Glutamatergic neuron (in vitro differentiated cells): ENCODE measurements around the gene SDC1. TPM values are rescaled to one million over a fixed set of nuclear protein-coding genes. Genes with fewer than 3 reads are reported as not detected.
A peak's percentile ranks its signal among the peaks of the same experiment; 100 is the strongest.

ENCODE experiments used
- DNase-seq: peaks from one replicate; pipeline ENCODE4 v3.0.0; 2022
- H3K27ac Mint-ChIP-seq: one replicate; pipeline ENCODE4 v1.8.0; 2020; ENCODE audit warnings: mild to moderate bottlenecking, mixed read lengths, inconsistent platforms; ENCODE audit not compliant: unreplicated experiment
- H3K27me3 Mint-ChIP-seq: one replicate; pipeline ENCODE4 v1.8.0; 2020; ENCODE audit warnings: mild to moderate bottlenecking, moderate library complexity, mixed read lengths, inconsistent platforms; ENCODE audit not compliant: unreplicated experiment
- H3K36me3 Mint-ChIP-seq: one replicate; pipeline ENCODE4 v1.8.0; 2020; ENCODE audit warnings: mild to moderate bottlenecking, mixed read lengths, inconsistent platforms; ENCODE audit not compliant: unreplicated experiment
- H3K4me1 Mint-ChIP-seq: one replicate; pipeline ENCODE4 v1.8.0; 2020; ENCODE audit warnings: mild to moderate bottlenecking, low read depth, mixed read lengths, inconsistent platforms; ENCODE audit not compliant: unreplicated experiment
- H3K4me3 Mint-ChIP-seq: one replicate; pipeline ENCODE4 v1.8.0; 2020; ENCODE audit warnings: mild to moderate bottlenecking, mixed read lengths, inconsistent platforms; ENCODE audit not compliant: unreplicated experiment
- H3K9me3 Mint-ChIP-seq: one replicate; pipeline ENCODE4 v1.8.0; 2020; ENCODE audit warnings: mild to moderate bottlenecking, moderate library complexity, mixed read lengths, inconsistent platforms; ENCODE audit not compliant: unreplicated experiment
- CTCF ChIP-seq: fragments of 200-600 bp; sonication (generic); IDR thresholded peaks from one replicate; pipeline ENCODE4 v1.5.0; 2021; ENCODE audit not compliant: partially characterized antibody, unreplicated experiment
- total RNA-seq: library from RNA; stranded (reverse); fragmentation: NEBNext Ultra II Directional; extraction: Animal tissue kit (Norgen Biotek cat#: 25700); gene quantifications from one replicate; pipeline ENCODE4 v1.2.1, GENCODE V29; 2021; ENCODE audit not compliant: unreplicated experiment

SDC1 gene
- total RNA-seq, 1 donor from 2014 or later = 0.93 TPM

GRCh38 chr2:20185176-20186022 lies 39.5 kb downstream of the SDC1 start:
- H3K36me3 Mint-ChIP-seq = no peaks in the 10 kb centered on the region
- no peak overlapping the region for H3K4me3 Mint-ChIP-seq
- peaks cover 2% of the 10 kb centered on the region for H3K27me3 Mint-ChIP-seq
- TF ChIP-seq CTCF = no peak
- H3K4me1 Mint-ChIP-seq = peaks cover 10% of the 10 kb centered on the region
- no peak overlapping the region for H3K27ac Mint-ChIP-seq
- DNase-seq = no peak
- H3K9me3 Mint-ChIP-seq = peaks cover 4% of the 10 kb centered on the region

DNA sequence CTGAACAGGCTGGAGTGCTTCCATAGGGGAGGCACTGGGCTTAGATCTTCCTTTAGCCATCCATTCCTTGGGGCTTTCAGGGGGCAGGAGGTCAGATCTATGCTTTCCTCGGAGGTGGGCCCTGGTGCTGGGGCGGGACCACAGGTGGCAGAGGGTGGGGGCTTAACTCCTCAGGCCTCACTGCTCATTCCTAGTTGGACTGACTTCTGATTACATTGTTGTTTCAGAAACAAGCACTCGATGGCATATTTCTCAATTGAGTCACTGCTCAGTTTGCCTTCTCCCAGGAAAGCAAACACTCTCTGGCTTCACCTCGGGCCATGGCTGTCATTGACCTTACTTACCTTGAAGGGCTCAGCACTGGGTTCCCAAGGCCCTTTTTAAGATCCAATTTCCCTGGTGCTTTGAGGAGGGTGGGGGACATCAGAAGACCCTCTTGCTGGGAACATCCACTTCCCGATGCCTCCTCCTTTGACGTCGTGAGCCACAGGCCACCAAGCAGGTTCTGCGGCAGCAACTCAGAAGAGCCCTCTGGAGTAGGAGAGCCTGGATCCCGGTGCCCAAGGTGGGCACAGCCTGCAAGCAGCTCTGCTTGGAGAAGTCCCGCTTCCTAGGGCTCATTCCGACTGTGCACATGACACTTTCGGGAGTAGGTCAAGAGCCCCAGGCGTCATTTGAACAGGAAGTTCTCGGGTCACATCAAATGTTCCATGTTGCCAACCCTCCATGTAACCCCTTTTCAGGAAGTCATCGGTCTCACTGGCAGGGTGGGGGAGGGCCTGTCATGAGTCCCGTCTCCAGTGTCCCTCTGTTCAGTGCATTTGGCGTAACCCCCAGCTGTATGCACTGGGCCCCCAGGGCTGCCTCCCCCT lies 40.6 kb downstream of the SDC1 start:
- Mint-ChIP-seq H3K36me3 (no peaks in the 10 kb centered on the region), H3K4me3 (no peak overlapping the region), H3K27me3 (peaks cover 2% of the 10 kb centered on the region), H3K4me1 (peaks cover 7% of the 10 kb centered on the region), H3K27ac (no peak overlapping the region), H3K9me3 (peaks cover 4% of the 10 kb centered on the region)
- DNase-seq = peak; percentile 6
- no peak for TF ChIP-seq CTCF

GRCh38 chr2:20183373-20183772 lies 41.6 kb downstream of the SDC1 start:
- Mint-ChIP-seq H3K27ac (no peak overlapping the region), H3K4me3 (no peak overlapping the region), H3K4me1 (peaks cover 2% of the 10 kb centered on the region), H3K27me3 (peaks cover 2% of the 10 kb centered on the region), H3K36me3 (no peaks in the 10 kb centered on the region), H3K9me3 (peaks cover 4% of the 10 kb centered on the region)
- TF ChIP-seq CTCF = no peak
- DNase-seq = no peak

GRCh38 chr2:20182241-20182931 lies 42.5 kb downstream of the SDC1 start:
- H3K36me3 Mint-ChIP-seq = no peaks in the 10 kb centered on the region
- peaks cover 2% of the 10 kb centered on the region for H3K27me3 Mint-ChIP-seq
- DNase-seq = peak; percentile 10
- TF ChIP-seq CTCF = no peak
- no peak overlapping the region for H3K4me3 Mint-ChIP-seq
- H3K9me3 Mint-ChIP-seq = peaks cover 4% of the 10 kb centered on the region
- H3K4me1 Mint-ChIP-seq = peaks cover 2% of the 10 kb centered on the region
- no peak overlapping the region for H3K27ac Mint-ChIP-seq
